H1 (cell line): Measurements from ENCODE around the gene B9D2. TPM values are rescaled to one million over a fixed set of nuclear protein-coding genes. Genes with fewer than 3 reads are reported as not detected.

Experiments
- CTCF ChIA-PET: fragments of 300-600 bp; sonication (Branson Sonifier 250); formaldehyde crosslinking; loops from one replicate; lab custom pipeline; 2021; ENCODE audit not compliant: partially characterized antibody; lab: Charles Lee
- POLR2A ChIA-PET: fragments of 300-600 bp; sonication (Branson Sonifier 250); formaldehyde crosslinking; loops from one replicate; lab custom pipeline; 2021; ENCODE audit warnings: inconsistent platforms; ENCODE audit not compliant: partially characterized antibody; lab: Charles Lee
- DNase-seq, 2 experiments: peaks; one replicate each; pipeline versions ENCODE4 v3.0.0 to v3.0.0-alpha.2; 2010 to 2022; ENCODE audit warnings: low spot score in 2 of 2, low read depth in 1 of 2, mixed read lengths in 1 of 2
- FAIRE-seq: peaks from 2 replicates; lab custom pipeline; 2011; peaks lifted over from hg19 to GRCh38; lab: Jason Lieb, UNC
- H2AFZ ChIP-seq: 2 replicates; pipeline ENCODE4 v1.8.1; 2012; ENCODE audit warnings: low read length, inconsistent platforms
- H2AK5ac ChIP-seq: 2 replicates; pipeline ENCODE4 v1.6.1; 2013; ENCODE audit warnings: low read depth, low read length
- H2BK120ac ChIP-seq: replicated peaks from 2 replicates; pipeline ENCODE3; 2013; ENCODE audit warnings: low read depth, low read length, inconsistent platforms
- H2BK12ac ChIP-seq: 2 replicates; pipeline ENCODE4 v1.6.1; 2013; ENCODE audit warnings: low read depth, low read length
- H2BK15ac ChIP-seq: 2 replicates; pipeline ENCODE4 v1.6.1; 2013; ENCODE audit warnings: low read length
- H2BK20ac ChIP-seq: 2 replicates; pipeline ENCODE4 v1.6.1; 2013; ENCODE audit warnings: low read length
- H2BK5ac ChIP-seq: 2 replicates; pipeline ENCODE4 v1.6.1; 2013; ENCODE audit warnings: low read depth, low read length
- H3K14ac ChIP-seq: 2 replicates; pipeline ENCODE4 v1.6.1; 2013; ENCODE audit warnings: inconsistent platforms; ENCODE audit not compliant: insufficient read length
- H3K18ac ChIP-seq: 2 replicates; pipeline ENCODE4 v1.6.1; 2013; ENCODE audit warnings: low read length; ENCODE audit errors: extremely low read depth
- H3K23ac ChIP-seq: 2 replicates; pipeline ENCODE4 v1.6.1; 2013; ENCODE audit warnings: inconsistent platforms; ENCODE audit not compliant: insufficient read length
- H3K23me2 ChIP-seq: 2 replicates; pipeline ENCODE4 v1.6.1; 2013; ENCODE audit warnings: low read depth, low read length
- H3K27ac ChIP-seq: 2 replicates; pipeline ENCODE4 v1.6.1; 2011; ENCODE audit warnings: low read depth, low read length, inconsistent platforms
- H3K27me3 ChIP-seq, 4 experiments: replicated peaks in 1 of 4; 1 replicate in 1 of 4; 2 replicates in 3 of 4; pipeline versions ENCODE4 v1.6.1 to v1.8.1; 2011 to 2013; ENCODE audit warnings: low read length in 3 of 4, mild to moderate bottlenecking in 3 of 4, inconsistent platforms in 2 of 4, mixed read lengths in 2 of 4, moderate library complexity in 1 of 4; ENCODE audit not compliant: control insufficient read depth in 3 of 4, insufficient read depth in 3 of 4; ENCODE audit errors: extremely low read depth in 1 of 4
- H3K36me3 ChIP-seq, 4 experiments: 2 replicates each; pipeline versions ENCODE4 v1.6.1 to v1.8.1; 2011 to 2013; ENCODE audit warnings: mild to moderate bottlenecking in 4 of 4, low read length in 3 of 4, moderate library complexity in 2 of 4, control low read depth in 1 of 4, inconsistent platforms in 1 of 4; ENCODE audit not compliant: insufficient read depth in 4 of 4, control insufficient read depth in 2 of 4
- H3K4ac ChIP-seq: replicated peaks from 2 replicates; pipeline ENCODE3; 2013; ENCODE audit warnings: low read length, low read depth, mixed read lengths, inconsistent platforms; ENCODE audit not compliant: insufficient read length
- H3K4me1 ChIP-seq, 4 experiments: replicated peaks in 1 of 4; 1 replicate in 1 of 4; 2 replicates in 3 of 4; pipeline versions ENCODE4 v1.6.1 to v1.8.1; 2011 to 2013; ENCODE audit warnings: low read length in 3 of 4, inconsistent platforms in 2 of 4, mixed read lengths in 1 of 4; ENCODE audit not compliant: insufficient read depth in 4 of 4, control insufficient read depth in 3 of 4
- H3K4me2 ChIP-seq, 2 experiments: 2 replicates each; pipeline versions ENCODE4 v1.6.1 to v1.8.1; 2011 to 2013; ENCODE audit warnings: low read depth in 2 of 2, low read length in 2 of 2, control low read depth in 1 of 2, inconsistent platforms in 1 of 2, mild to moderate bottlenecking in 1 of 2; ENCODE audit not compliant: insufficient read depth in 1 of 2
- H3K4me3 ChIP-seq, 4 experiments: fragments of 200-600, 300-600 bp in 1 of 4; sonication (generic), shearing (Covaris generic), sonication (Bioruptor Twin) in 1 of 4; 2 replicates each; pipeline versions ENCODE4 v1.5.1 to v1.8.1; 2011 to 2016; ENCODE audit warnings: low read length in 4 of 4, low read depth in 3 of 4, control low read depth in 2 of 4, inconsistent platforms in 2 of 4, mild to moderate bottlenecking in 2 of 4, mixed read lengths in 1 of 4, moderate library complexity in 1 of 4; ENCODE audit not compliant: insufficient read depth in 2 of 4; ENCODE audit errors: extremely low read depth in 1 of 4
- H3K56ac ChIP-seq: replicated peaks from 2 replicates; pipeline ENCODE3; 2013; ENCODE audit warnings: low read depth, mild to moderate bottlenecking, mixed read lengths, low read length, inconsistent platforms; ENCODE audit not compliant: insufficient read length
- H3K79me1 ChIP-seq: 2 replicates; pipeline ENCODE4 v1.6.1; 2013; ENCODE audit warnings: low read depth, low read length, control low read depth
- H3K79me2 ChIP-seq, 2 experiments: 2 replicates each; pipeline versions ENCODE4 v1.6.1 to v1.8.1; 2012 to 2013; ENCODE audit warnings: low read length in 2 of 2, mild to moderate bottlenecking in 2 of 2, inconsistent platforms in 1 of 2; ENCODE audit not compliant: insufficient read depth in 2 of 2, control insufficient read depth in 1 of 2
- H3K9ac ChIP-seq, 4 experiments: replicated peaks in 1 of 4; 1 replicate in 1 of 4; 2 replicates in 3 of 4; pipeline versions ENCODE4 v1.6.1 to v1.8.1; 2011 to 2013; ENCODE audit warnings: low read depth in 3 of 4, low read length in 3 of 4, control low read depth in 2 of 4, mild to moderate bottlenecking in 2 of 4, moderate library complexity in 2 of 4, inconsistent platforms in 1 of 4; ENCODE audit errors: extremely low read depth in 1 of 4
- H3K9me3 ChIP-seq, 2 experiments: 2 replicates each; pipeline versions ENCODE4 v1.6.1 to v1.8.1; 2012 to 2013; ENCODE audit warnings: mild to moderate bottlenecking in 2 of 2, moderate library complexity in 2 of 2, control low read depth in 1 of 2, inconsistent platforms in 1 of 2, low read depth in 1 of 2, low read length in 1 of 2, mixed read lengths in 1 of 2; ENCODE audit not compliant: insufficient read depth in 2 of 2
- H4K20me1 ChIP-seq, 2 experiments: replicated peaks in 1 of 2; 2 replicates each; pipeline versions ENCODE3 to v1.8.1; 2011 to 2013; ENCODE audit warnings: inconsistent platforms in 2 of 2, low read length in 2 of 2, mild to moderate bottlenecking in 1 of 2; ENCODE audit not compliant: insufficient read depth in 2 of 2, control insufficient read depth in 1 of 2
- H4K5ac ChIP-seq: 2 replicates; pipeline ENCODE4 v1.6.1; 2013; ENCODE audit warnings: low read length, low read depth, mixed read lengths, inconsistent platforms; ENCODE audit not compliant: insufficient read length
- H4K8ac ChIP-seq: 2 replicates; pipeline ENCODE4 v1.8.0; 2013; ENCODE audit warnings: mild to moderate bottlenecking, moderate library complexity, low read length, inconsistent platforms; ENCODE audit not compliant: insufficient read depth; ENCODE audit errors: extremely low read depth
- H4K91ac ChIP-seq: replicated peaks from 2 replicates; pipeline ENCODE3; 2013; ENCODE audit warnings: low read length, mixed read lengths, inconsistent platforms; ENCODE audit not compliant: insufficient read length
- CTBP2 ChIP-seq: IDR thresholded peaks from 2 replicates; pipeline ENCODE4 v1.7.0; 2011; ENCODE audit warnings: borderline replicate concordance, mild to moderate bottlenecking, moderate library complexity, mixed read lengths, low read length; ENCODE audit not compliant: insufficient read depth, insufficient read length
- HDAC6 ChIP-seq: IDR thresholded peaks from one replicate; pipeline ENCODE4 v1.7.1; 2012; ENCODE audit warnings: low read depth, mild to moderate bottlenecking, inconsistent platforms, low read length, moderate library complexity
- JUND ChIP-seq: IDR thresholded peaks from 2 replicates; pipeline ENCODE4 v1.6.1; 2011; ENCODE audit warnings: mild to moderate bottlenecking, improper control_type of control experiment, low read length
- POLR2AphosphoS5 ChIP-seq: IDR thresholded peaks from 2 replicates; pipeline ENCODE4 v1.6.1; 2011; ENCODE audit warnings: low read depth, low read length
- SIN3A ChIP-seq, 2 experiments: IDR thresholded peaks in 1 of 2; conservative IDR thresholded peaks in 1 of 2; 2 replicates each; pipeline ENCODE4 v1.6.1; 2011 to 2012; ENCODE audit warnings: low read length in 2 of 2, improper control_type of control experiment in 1 of 2, low read depth in 1 of 2, mild to moderate bottlenecking in 1 of 2
- WGBS, 2 experiments: shearing (Covaris generic) in 1 of 2; methylation state at CpG; one replicate each; pipeline versions ENCODE4 v1.1.6 to v1.1.7; 2013 to 2015; ENCODE audit warnings: low lambda C conversion rate in 2 of 2, mixed read lengths in 2 of 2, inconsistent platforms in 1 of 2, low coverage in 1 of 2, missing lambda C conversion rate in 1 of 2; ENCODE audit not compliant: insufficient replicate concordance in 2 of 2, insufficient coverage in 1 of 2, insufficient read length in 1 of 2; ENCODE audit errors: extremely low coverage in 1 of 2, missing lambda C conversion rate in 1 of 2; 5-methylcytosine and 5-hydroxymethylcytosine counted together
- polyA plus RNA-seq, 7 experiments: library from polyadenylated mRNA; depleted of rRNA in 3 of 7; stranded (reverse) in 5 of 7; unstranded in 2 of 7; fragments of >200 nt in 5 of 7; fragments of 200-250 nt in 2 of 7; gene quantifications; 1 replicate in 5 of 7; 2 replicates in 1 of 7; 4 replicates in 1 of 7; pipeline versions ENCODE4 v1.2.1 to v1.2.3, GENCODE V29; 2011 to 2013; ENCODE audit warnings: missing spikeins in 2 of 7, mixed read lengths in 2 of 7
- total RNA-seq: library from RNA; stranded (reverse); fragmentation: NEBNext Ultra II Directional; extraction: Animal tissue kit (Norgen Biotek cat#: 25700); gene quantifications from 2 replicates; pipeline ENCODE4 v1.2.1, GENCODE V29; 2021

B9D2 gene
- total and polyA plus RNA-seq, 2 of the 8 experiments (the other 6 are each of a cell fraction or from before 2014, with no cell fraction given), result 4.9 to 6.3 TPM

GRCh38 chr19:41371541-41371940, 7.6 kb upstream of the B9D2 start:
- H4K20me1 ChIP-seq, result no peaks in the 10 kb centered on the region
- H3K27ac ChIP-seq, result no peak overlapping the region
- H3K9ac ChIP-seq, result no peak overlapping the region
- no peak overlapping the region for H3K4me3 ChIP-seq
- H2AFZ ChIP-seq, result no peak overlapping the region
- H4K91ac ChIP-seq, result no peak overlapping the region
- H3K14ac ChIP-seq, result no peak overlapping the region
- no peak overlapping the region for H2BK12ac ChIP-seq
- no peaks in the 10 kb centered on the region; the same call in 1 of the 2 replicates for H3K79me1 ChIP-seq
- TF ChIP-seq SIN3A (conservative IDR thresholded peaks at IDR 0.05 in 1 of 2, IDR thresholded peaks at IDR 0.05 in 1 of 2; ENCODE audit: low read depth in 1 of 2, low read length in 2 of 2) (no peak), HDAC6 (no peak), CTBP2 (no peak), POLR2AphosphoS5 (no peak), JUND (no peak)
- no peak overlapping the region for H2BK20ac ChIP-seq
- H3K79me2 ChIP-seq, result no peaks in the 10 kb centered on the region
- DNase-seq (no peak), FAIRE-seq (no peak)
- H2AK5ac ChIP-seq, result no peak overlapping the region
- no peaks in the 10 kb centered on the region for H3K9me3 ChIP-seq
- no peak overlapping the region for H4K8ac ChIP-seq
- H3K4ac ChIP-seq, result no peak overlapping the region
- no peak overlapping the region for H4K5ac ChIP-seq
- no peak overlapping the region for H2BK15ac ChIP-seq
- ChIA-PET POLR2A (no interaction called here), CTCF (interaction anchor here (0.7 to 3.0 kb wide), 6 partner anchors 15 to 565 kb away, joined by 3 to 11 read pairs (median 3); no protein-coding TSS in a partner anchor)
- no peak overlapping the region for H2BK5ac ChIP-seq
- WGBS, 2 experiments, result 89% methylated on average over 8 of the region's 8 CpGs; no CpG with 5 or more reads in 1 of the 2 experiments
- H3K4me1 ChIP-seq, result peaks cover 0 to 2% (median under 1%) of the 10 kb centered on the region in 4 experiments; a peak in 1 of 7 replicates
- no peaks in the 10 kb centered on the region; a peak in 1 of 7 replicates for H3K27me3 ChIP-seq
- no peak overlapping the region for H3K4me2 ChIP-seq
- H3K36me3 ChIP-seq, result no peaks in the 10 kb centered on the region
- H3K56ac ChIP-seq, result no peak overlapping the region
- peaks cover 4% of the 10 kb centered on the region; the same call in 1 of the 2 replicates for H3K23me2 ChIP-seq
- H2BK120ac ChIP-seq, result no peak overlapping the region
- H3K23ac ChIP-seq, result no peak overlapping the region
- H3K18ac ChIP-seq, result no peak overlapping the region
